HG03354 (cell line): ENCODE data around the gene WNT5A.

Experiments
- ATAC-seq: cut with Tn5 transposase; IDR thresholded peaks from one replicate; pipeline ENCODE4 v1.9.1; 2021; ENCODE audit warnings: mild to moderate bottlenecking; ENCODE audit not compliant: unreplicated experiment, poor library complexity, severe bottlenecking

WNT5A gene

GRCh38 chr3:55483196-55484095, 3.7 kb downstream of the WNT5A start:
- no peak for ATAC-seq

GRCh38 chr3:55482496-55483195, 4.5 kb downstream of the WNT5A start:
- ATAC-seq = no peak

GRCh38 chr3:55481744-55482495, 5.2 kb downstream of the WNT5A start:
- no peak for ATAC-seq

- ATAC-seq = no peak
Measured at GRCh38 chr3:55480911-55481743, 6.0 kb downstream of the WNT5A start.

- ATAC-seq = no peak
Measured at GRCh38 chr3:55477306-55478303, 9.5 kb downstream of the WNT5A start.

GRCh38 chr3:55476515-55476914, 10.6 kb downstream of the WNT5A start:
- ATAC-seq = no peak

GRCh38 chr3:55474213-55474632, 12.9 kb downstream of the WNT5A start:
- ATAC-seq = no peak

GRCh38 chr3:55473788-55474187, 13.3 kb downstream of the WNT5A start:
- no peak for ATAC-seq

GRCh38 chr3:55471522-55472280, 15.4 kb downstream of the WNT5A start:
- ATAC-seq = no peak

- no peak for ATAC-seq
Measured at GRCh38 chr3:55471084-55471483, 16.0 kb downstream of the WNT5A start.

- ATAC-seq = no peak
Measured at GRCh38 chr3:55469957-55470526, 17.1 kb downstream of the WNT5A start.

- ATAC-seq = no peak
Measured at GRCh38 chr3:55468251-55468650, 18.9 kb downstream of the WNT5A start.

GRCh38 chr3:55467099-55467498, 20.0 kb downstream of the WNT5A start:
- ATAC-seq = no peak

GRCh38 chr3:55466526-55466925, 20.6 kb downstream of the WNT5A start:
- no peak for ATAC-seq

GRCh38 chr3:55461896-55462295, 25.2 kb downstream of the WNT5A start:
- ATAC-seq = no peak

GRCh38 chr3:55459838-55460237, 27.3 kb downstream of the WNT5A start:
- no peak for ATAC-seq

GRCh38 chr3:55458181-55458790, 28.8 kb downstream of the WNT5A start:
- ATAC-seq = no peak
